ENCODE measurements around the gene NEB.

Gene NEB

DNA sequence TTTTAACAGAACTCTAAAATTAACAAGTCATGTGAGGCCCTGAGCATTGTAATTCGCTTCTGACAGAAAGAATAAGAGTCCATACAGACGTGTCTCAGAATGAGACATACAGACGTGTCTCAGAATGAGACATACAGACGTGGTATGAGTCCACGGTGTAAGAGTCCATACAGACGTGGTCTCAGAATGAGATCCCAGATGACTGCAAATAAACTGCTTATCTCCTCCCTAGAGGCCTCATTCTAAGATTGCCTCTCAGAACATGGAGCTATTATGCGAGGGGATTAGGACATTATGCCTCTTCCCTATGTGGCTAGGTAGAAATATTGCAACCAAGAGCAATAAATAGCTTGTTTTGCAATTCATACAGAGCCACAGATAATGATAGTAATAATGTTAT is 63.9 kb downstream of the NEB start:
- H3K4me2 ChIP-seq (ENCODE audit: low read length, poor library complexity, severe bottlenecking), result no peak overlapping the region
- H3K9me3 ChIP-seq (ENCODE audit: control insufficient read depth, low read length), result no peaks in the 10 kb centered on the region
- no peaks in the 10 kb centered on the region for H3K4me1 ChIP-seq (ENCODE audit: control insufficient read depth, insufficient read depth, low read depth, low read length)
- H3K9ac ChIP-seq (ENCODE audit: low read length), result no peak overlapping the region
- H3K18ac ChIP-seq (ENCODE audit: low read depth in 1 of 2, low read length in 2 of 2), result no peak overlapping the region
- H2BK5ac ChIP-seq (ENCODE audit: low read depth, low read length, poor library complexity, severe bottlenecking), result no peak overlapping the region
- no peak overlapping the region for H3K4me3 ChIP-seq (ENCODE audit: insufficient read depth in 1 of 2, low read depth in 1 of 2, low read length in 2 of 2)
- H3K27ac ChIP-seq (ENCODE audit: low read length, poor library complexity, severe bottlenecking), result no peak overlapping the region
- no peak overlapping the region for H2BK12ac ChIP-seq (ENCODE audit: low read length in 2 of 2)
- H3K36me3 ChIP-seq (ENCODE audit: control insufficient read depth in 1 of 2, insufficient read depth in 2 of 2, low read depth in 1 of 2, low read length in 2 of 2), result no peaks in the 10 kb centered on the region
- H2AK5ac ChIP-seq (ENCODE audit: low read length, severe bottlenecking), result no peak overlapping the region
- 83% methylated on average over 7 of the region's 7 CpGs for WGBS
- no peak overlapping the region for H2AFZ ChIP-seq (ENCODE audit: low read depth, low read length)
- H3K27me3 ChIP-seq (ENCODE audit: control insufficient read depth in 1 of 2, insufficient read depth in 1 of 2, low read length in 2 of 2), result peaks cover 0 to 3% of the 10 kb centered on the region in 2 experiments
- H4K91ac ChIP-seq (ENCODE audit: low read length), result no peak overlapping the region
- DNase-seq, result no peak
- H3K23ac ChIP-seq (ENCODE audit: low read length in 2 of 2), result no peak overlapping the region
- no peak overlapping the region for H2BK120ac ChIP-seq (ENCODE audit: low read depth, low read length)
- no peak overlapping the region for H3K14ac ChIP-seq (ENCODE audit: low read length in 2 of 2)
- H3K79me1 ChIP-seq (replicated peaks; ENCODE audit: low read length, poor library complexity, severe bottlenecking), result no peaks in the 10 kb centered on the region
- H4K8ac ChIP-seq (ENCODE audit: low read length), result no peak overlapping the region
- no peak overlapping the region for H3K4ac ChIP-seq (ENCODE audit: low read depth in 1 of 2, low read length in 2 of 2)
- H2BK15ac ChIP-seq (ENCODE audit: low read depth, poor library complexity, severe bottlenecking), result no peak overlapping the region

DNA sequence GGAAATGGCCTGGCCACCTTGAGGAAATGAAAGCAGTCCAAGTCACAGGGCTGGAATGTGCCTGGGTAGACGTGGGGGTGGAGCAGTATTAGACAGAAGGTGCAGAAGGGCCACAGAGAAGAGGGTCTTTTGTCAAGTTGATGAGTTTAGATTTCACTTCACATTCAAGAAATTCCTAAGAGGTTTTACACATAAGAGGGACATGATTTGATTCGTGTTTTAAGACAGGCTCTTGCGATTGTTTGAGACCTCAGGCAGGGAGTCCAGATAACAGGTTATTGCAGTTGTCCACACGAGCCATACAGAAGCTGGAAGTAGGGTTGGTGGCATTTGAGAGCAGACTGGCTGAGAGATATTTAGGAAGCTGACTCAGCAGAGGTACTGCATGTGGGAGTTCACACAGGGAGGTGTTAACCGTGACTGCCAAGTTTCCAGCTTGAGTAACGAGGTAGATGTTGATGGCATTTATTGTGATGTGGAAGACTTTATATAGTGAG is 64.6 kb downstream of the NEB start:
- H3K27me3 ChIP-seq (ENCODE audit: control insufficient read depth in 1 of 2, insufficient read depth in 1 of 2, low read length in 2 of 2), result peaks cover 0 to 3% of the 10 kb centered on the region in 2 experiments
- no peak overlapping the region for H3K23ac ChIP-seq (ENCODE audit: low read length in 2 of 2)
- H2BK120ac ChIP-seq (ENCODE audit: low read depth, low read length), result no peak overlapping the region
- H3K79me1 ChIP-seq (replicated peaks; ENCODE audit: low read length, poor library complexity, severe bottlenecking), result no peaks in the 10 kb centered on the region
- no peak overlapping the region for H3K4ac ChIP-seq (ENCODE audit: low read depth in 1 of 2, low read length in 2 of 2)
- 56% methylated on average over 5 of the region's 6 CpGs for WGBS
- no peak overlapping the region for H3K18ac ChIP-seq (ENCODE audit: low read depth in 1 of 2, low read length in 2 of 2)
- DNase-seq, result no peak
- H3K4me3 ChIP-seq (ENCODE audit: insufficient read depth in 1 of 2, low read depth in 1 of 2, low read length in 2 of 2), result no peak overlapping the region
- H3K4me1 ChIP-seq (ENCODE audit: control insufficient read depth, insufficient read depth, low read depth, low read length), result no peaks in the 10 kb centered on the region
- H2AK5ac ChIP-seq (ENCODE audit: low read length, severe bottlenecking), result no peak overlapping the region
- H4K8ac ChIP-seq (ENCODE audit: low read length), result no peak overlapping the region
- no peak overlapping the region for H3K14ac ChIP-seq (ENCODE audit: low read length in 2 of 2)
- H3K9ac ChIP-seq (ENCODE audit: low read length), result no peak overlapping the region
- H3K27ac ChIP-seq (ENCODE audit: low read length, poor library complexity, severe bottlenecking), result no peak overlapping the region
- no peaks in the 10 kb centered on the region for H3K9me3 ChIP-seq (ENCODE audit: control insufficient read depth, low read length)
- H2BK5ac ChIP-seq (ENCODE audit: low read depth, low read length, poor library complexity, severe bottlenecking), result no peak overlapping the region
- no peak overlapping the region for H2BK15ac ChIP-seq (ENCODE audit: low read depth, poor library complexity, severe bottlenecking)
- no peak overlapping the region for H4K91ac ChIP-seq (ENCODE audit: low read length)
- H2AFZ ChIP-seq (ENCODE audit: low read depth, low read length), result no peak overlapping the region
- H3K4me2 ChIP-seq (ENCODE audit: low read length, poor library complexity, severe bottlenecking), result no peak overlapping the region
- H3K36me3 ChIP-seq (ENCODE audit: control insufficient read depth in 1 of 2, insufficient read depth in 2 of 2, low read depth in 1 of 2, low read length in 2 of 2), result no peaks in the 10 kb centered on the region
- H2BK12ac ChIP-seq (ENCODE audit: low read length in 2 of 2), result no peak overlapping the region

DNA sequence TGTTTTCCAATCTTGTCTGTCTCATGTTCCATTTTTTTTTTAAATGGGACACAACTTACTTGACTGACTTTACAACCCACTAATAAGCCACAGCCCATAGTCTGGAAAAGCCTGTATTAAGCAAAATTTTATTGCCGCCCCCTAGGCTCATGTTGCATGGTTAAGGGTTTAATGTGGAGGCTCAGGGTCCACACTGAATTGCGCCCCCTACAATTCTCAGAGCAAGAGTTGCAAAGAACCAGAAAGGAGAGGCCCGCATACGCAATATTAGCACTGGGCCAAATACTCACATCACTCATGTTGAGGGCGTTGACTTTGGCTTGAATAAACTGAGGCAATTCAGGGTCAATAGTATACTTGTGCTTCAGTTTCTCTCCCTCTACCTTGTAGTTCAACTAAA is 65.5 kb downstream of the NEB start:
- Histone ChIP-seq H3K23ac (ENCODE audit: low read length in 2 of 2) (no peak overlapping the region), H4K8ac (ENCODE audit: low read length) (no peak overlapping the region), H3K4me3 (ENCODE audit: insufficient read depth in 1 of 2, low read depth in 1 of 2, low read length in 2 of 2) (no peak overlapping the region), H3K79me1 (replicated peaks; ENCODE audit: low read length, poor library complexity, severe bottlenecking) (no peaks in the 10 kb centered on the region), H3K27me3 (ENCODE audit: control insufficient read depth in 1 of 2, insufficient read depth in 1 of 2, low read length in 2 of 2) (peaks cover 0 to 3% of the 10 kb centered on the region in 2 experiments), H3K18ac (ENCODE audit: low read depth in 1 of 2, low read length in 2 of 2) (no peak overlapping the region), H3K27ac (ENCODE audit: low read length, poor library complexity, severe bottlenecking) (no peak overlapping the region), H2BK12ac (ENCODE audit: low read length in 2 of 2) (no peak overlapping the region), H3K14ac (ENCODE audit: low read length in 2 of 2) (no peak overlapping the region), H3K9me3 (ENCODE audit: control insufficient read depth, low read length) (no peaks in the 10 kb centered on the region), H2BK15ac (ENCODE audit: low read depth, poor library complexity, severe bottlenecking) (no peak overlapping the region), H2AFZ (ENCODE audit: low read depth, low read length) (no peak overlapping the region), H2AK5ac (ENCODE audit: low read length, severe bottlenecking) (no peak overlapping the region), H4K91ac (ENCODE audit: low read length) (no peak overlapping the region), H3K4ac (ENCODE audit: low read depth in 1 of 2, low read length in 2 of 2) (no peak overlapping the region), H3K36me3 (ENCODE audit: control insufficient read depth in 1 of 2, insufficient read depth in 2 of 2, low read depth in 1 of 2, low read length in 2 of 2) (no peaks in the 10 kb centered on the region), H3K4me1 (ENCODE audit: control insufficient read depth, insufficient read depth, low read depth, low read length) (no peaks in the 10 kb centered on the region), H2BK120ac (ENCODE audit: low read depth, low read length) (no peak overlapping the region), H3K4me2 (ENCODE audit: low read length, poor library complexity, severe bottlenecking) (no peak overlapping the region), H2BK5ac (ENCODE audit: low read depth, low read length, poor library complexity, severe bottlenecking) (no peak overlapping the region), H3K9ac (ENCODE audit: low read length) (no peak overlapping the region)
- WGBS, result 92% methylated on average over 5 of the region's 5 CpGs
- DNase-seq, result no peak

DNA sequence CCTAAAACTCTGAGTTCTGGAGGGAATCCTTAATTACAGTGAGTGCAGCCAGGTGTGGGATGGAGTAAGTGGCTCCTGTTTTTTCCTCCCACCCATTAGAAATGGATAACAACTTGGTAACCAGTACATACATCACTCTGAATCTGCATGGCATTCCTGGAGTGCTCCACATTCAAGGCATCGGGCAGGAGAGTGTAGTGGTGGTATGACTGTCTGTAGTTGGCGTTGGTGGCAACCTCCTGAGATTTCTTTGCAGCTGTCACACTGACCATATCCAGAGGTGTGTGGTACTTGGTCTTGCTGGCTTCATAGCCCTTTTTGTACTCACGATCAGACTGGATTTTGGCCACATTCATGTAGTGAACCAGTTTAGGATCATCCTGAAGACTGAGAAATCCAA is 68.3 kb downstream of the NEB start:
- Histone ChIP-seq H4K91ac (ENCODE audit: low read length) (no peak overlapping the region), H3K27ac (ENCODE audit: low read length, poor library complexity, severe bottlenecking) (no peak overlapping the region), H3K4ac (ENCODE audit: low read depth in 1 of 2, low read length in 2 of 2) (no peak overlapping the region), H3K27me3 (ENCODE audit: control insufficient read depth in 1 of 2, insufficient read depth in 1 of 2, low read length in 2 of 2) (peaks cover 0 to 3% of the 10 kb centered on the region in 2 experiments), H3K9me3 (ENCODE audit: control insufficient read depth, low read length) (no peaks in the 10 kb centered on the region), H2BK120ac (ENCODE audit: low read depth, low read length) (no peak overlapping the region), H2BK5ac (ENCODE audit: low read depth, low read length, poor library complexity, severe bottlenecking) (no peak overlapping the region), H4K8ac (ENCODE audit: low read length) (no peak overlapping the region), H3K4me1 (ENCODE audit: control insufficient read depth, insufficient read depth, low read depth, low read length) (no peaks in the 10 kb centered on the region), H3K79me1 (replicated peaks; ENCODE audit: low read length, poor library complexity, severe bottlenecking) (no peaks in the 10 kb centered on the region), H2AK5ac (ENCODE audit: low read length, severe bottlenecking) (no peak overlapping the region), H3K4me3 (ENCODE audit: insufficient read depth in 1 of 2, low read depth in 1 of 2, low read length in 2 of 2) (no peak overlapping the region), H3K14ac (ENCODE audit: low read length in 2 of 2) (no peak overlapping the region), H3K18ac (ENCODE audit: low read depth in 1 of 2, low read length in 2 of 2) (no peak overlapping the region), H3K36me3 (ENCODE audit: control insufficient read depth in 1 of 2, insufficient read depth in 2 of 2, low read depth in 1 of 2, low read length in 2 of 2) (no peaks in the 10 kb centered on the region), H3K23ac (ENCODE audit: low read length in 2 of 2) (no peak overlapping the region), H2AFZ (ENCODE audit: low read depth, low read length) (no peak overlapping the region), H3K9ac (ENCODE audit: low read length) (no peak overlapping the region), H2BK15ac (ENCODE audit: low read depth, poor library complexity, severe bottlenecking) (no peak overlapping the region), H3K4me2 (ENCODE audit: low read length, poor library complexity, severe bottlenecking) (no peak overlapping the region), H2BK12ac (ENCODE audit: low read length in 2 of 2) (no peak overlapping the region)
- no peak for DNase-seq
- WGBS, result 85% methylated on average over 3 of the region's 3 CpGs

Measured in mesenchymal stem cell (in vitro differentiated cells and primary cell).